ENCODE data around the gene IFT74.

DNA sequence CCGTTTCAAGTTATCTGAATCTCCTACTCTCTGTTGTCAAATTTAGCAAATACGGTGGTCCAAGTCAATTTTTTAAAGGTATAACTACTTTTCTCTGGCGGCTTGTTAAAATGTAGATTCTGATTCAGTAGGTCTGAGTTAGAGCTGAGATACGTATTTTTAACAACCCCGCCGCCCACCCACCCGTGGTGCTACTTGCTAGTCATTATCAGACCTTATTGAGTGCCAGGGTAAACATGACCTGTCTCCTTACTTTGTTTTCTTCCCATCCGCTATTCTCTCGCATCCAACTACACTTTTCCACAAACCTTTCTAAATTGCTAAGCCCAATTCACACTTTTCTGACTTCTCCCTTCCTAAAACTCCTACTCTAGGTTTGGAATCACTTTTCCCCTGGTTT, 8.5 kb upstream of the IFT74 start:
- TF ChIP-seq, protein P1, sequence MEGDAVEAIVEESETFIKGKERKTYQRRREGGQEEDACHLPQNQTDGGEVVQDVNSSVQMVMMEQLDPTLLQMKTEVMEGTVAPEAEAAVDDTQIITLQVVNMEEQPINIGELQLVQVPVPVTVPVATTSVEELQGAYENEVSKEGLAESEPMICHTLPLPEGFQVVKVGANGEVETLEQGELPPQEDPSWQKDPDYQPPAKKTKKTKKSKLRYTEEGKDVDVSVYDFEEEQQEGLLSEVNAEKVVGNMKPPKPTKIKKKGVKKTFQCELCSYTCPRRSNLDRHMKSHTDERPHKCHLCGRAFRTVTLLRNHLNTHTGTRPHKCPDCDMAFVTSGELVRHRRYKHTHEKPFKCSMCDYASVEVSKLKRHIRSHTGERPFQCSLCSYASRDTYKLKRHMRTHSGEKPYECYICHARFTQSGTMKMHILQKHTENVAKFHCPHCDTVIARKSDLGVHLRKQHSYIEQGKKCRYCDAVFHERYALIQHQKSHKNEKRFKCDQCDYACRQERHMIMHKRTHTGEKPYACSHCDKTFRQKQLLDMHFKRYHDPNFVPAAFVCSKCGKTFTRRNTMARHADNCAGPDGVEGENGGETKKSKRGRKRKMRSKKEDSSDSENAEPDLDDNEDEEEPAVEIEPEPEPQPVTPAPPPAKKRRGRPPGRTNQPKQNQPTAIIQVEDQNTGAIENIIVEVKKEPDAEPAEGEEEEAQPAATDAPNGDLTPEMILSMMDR (IDR thresholded peaks at IDR 0.05; ENCODE audit: low read depth, low read length): no peak
- no peak for TF ChIP-seq EZH2phosphoT487 (IDR thresholded peaks at IDR 0.05; ENCODE audit: low read depth)

All from OCI-LY3 (cell line).